ENCODE data around the gene REM2. TPM values are rescaled to one million over a fixed set of nuclear protein-coding genes. Genes with fewer than 3 reads are reported as not detected.

Gene REM2
- total RNA-seq, 1 experiment from 2014 or later = 1.5 TPM

GRCh38 chr14:22875003-22875747, 7.8 kb upstream of the REM2 start (continued):
- TF ChIP-seq ARID4B (CRISPR knock-in tag; IDR thresholded peaks at IDR 0.05; ENCODE audit: borderline replicate concordance) (no peak), ZNF219 (CRISPR knock-in tag; IDR thresholded peaks at IDR 0.05; ENCODE audit: borderline replicate concordance) (no peak), ZNF281 (CRISPR knock-in tag; IDR thresholded peaks at IDR 0.05) (no peak), MAX (CRISPR knock-in tag; IDR thresholded peaks at IDR 0.05) (no peak), NR3C1 (CRISPR knock-in tag; conservative IDR thresholded peaks at IDR 0.05; ENCODE audit: low read depth) (no peak), PREB (CRISPR knock-in tag; IDR thresholded peaks at IDR 0.05; ENCODE audit: borderline replicate concordance) (no peak), ETV6 (CRISPR knock-in tag; IDR thresholded peaks at IDR 0.05) (no peak), TEAD4 (CRISPR knock-in tag; IDR thresholded peaks at IDR 0.05) (no peak), E2F4 (CRISPR knock-in tag; IDR thresholded peaks at IDR 0.05; ENCODE audit: borderline replicate concordance, low read depth) (no peak)

GRCh38 chr14:22875748-22876319, 7.2 kb upstream of the REM2 start:
- DNase-seq (ENCODE audit: low spot score) (no peak), ATAC-seq (no peak)
- no peaks in the 10 kb centered on the region for H3K27me3 Mint-ChIP-seq (ENCODE audit: low read depth)
- H3K4me1 Mint-ChIP-seq = peaks cover 7% of the 10 kb centered on the region
- H3K36me3 Mint-ChIP-seq = peaks cover 11% of the 10 kb centered on the region
- H3K4me3 Mint-ChIP-seq = no peak overlapping the region
- ChIA-PET CTCF (interaction anchor here (1.3 kb wide), 1 partner anchor 11 kb away, joined by 4 read pairs; no protein-coding TSS in a partner anchor), POLR2A (no interaction called here)
- no peaks in the 10 kb centered on the region for H3K9me3 Mint-ChIP-seq
- no peak overlapping the region for H3K27ac Mint-ChIP-seq
- TF ChIP-seq ERG (CRISPR knock-in tag; IDR thresholded peaks at IDR 0.05) = no peak
- TF ChIP-seq EMX1 (CRISPR knock-in tag; IDR thresholded peaks at IDR 0.05) = no peak
- no peak for TF ChIP-seq RELA (CRISPR knock-in tag; IDR thresholded peaks at IDR 0.05; ENCODE audit: borderline replicate concordance)
- TF ChIP-seq CDX4 (CRISPR knock-in tag; IDR thresholded peaks at IDR 0.05; ENCODE audit: borderline replicate concordance) = no peak
- TF ChIP-seq PRDM15 (CRISPR knock-in tag; IDR thresholded peaks at IDR 0.05) = no peak
- TF ChIP-seq ATF6 (CRISPR knock-in tag; IDR thresholded peaks at IDR 0.05) = no peak
- no peak for TF ChIP-seq CBFB (CRISPR knock-in tag; IDR thresholded peaks at IDR 0.05; ENCODE audit: low read depth)

Measured in WTC11 (cell line).